GM18867 (cell line): ENCODE results near the gene INSR.
"Not testable (repeated sequence)": the region's sequence is repeated elsewhere in the genome, so short reads cannot be mapped to it uniquely, and the experiment has no call there.

Source experiments
- ATAC-seq: cut with Tn5 transposase; IDR thresholded peaks from one replicate; pipeline ENCODE4 v1.9.1; 2021; ENCODE audit warnings: mild to moderate bottlenecking, moderate library complexity; ENCODE audit not compliant: unreplicated experiment

INSR gene

DNA sequence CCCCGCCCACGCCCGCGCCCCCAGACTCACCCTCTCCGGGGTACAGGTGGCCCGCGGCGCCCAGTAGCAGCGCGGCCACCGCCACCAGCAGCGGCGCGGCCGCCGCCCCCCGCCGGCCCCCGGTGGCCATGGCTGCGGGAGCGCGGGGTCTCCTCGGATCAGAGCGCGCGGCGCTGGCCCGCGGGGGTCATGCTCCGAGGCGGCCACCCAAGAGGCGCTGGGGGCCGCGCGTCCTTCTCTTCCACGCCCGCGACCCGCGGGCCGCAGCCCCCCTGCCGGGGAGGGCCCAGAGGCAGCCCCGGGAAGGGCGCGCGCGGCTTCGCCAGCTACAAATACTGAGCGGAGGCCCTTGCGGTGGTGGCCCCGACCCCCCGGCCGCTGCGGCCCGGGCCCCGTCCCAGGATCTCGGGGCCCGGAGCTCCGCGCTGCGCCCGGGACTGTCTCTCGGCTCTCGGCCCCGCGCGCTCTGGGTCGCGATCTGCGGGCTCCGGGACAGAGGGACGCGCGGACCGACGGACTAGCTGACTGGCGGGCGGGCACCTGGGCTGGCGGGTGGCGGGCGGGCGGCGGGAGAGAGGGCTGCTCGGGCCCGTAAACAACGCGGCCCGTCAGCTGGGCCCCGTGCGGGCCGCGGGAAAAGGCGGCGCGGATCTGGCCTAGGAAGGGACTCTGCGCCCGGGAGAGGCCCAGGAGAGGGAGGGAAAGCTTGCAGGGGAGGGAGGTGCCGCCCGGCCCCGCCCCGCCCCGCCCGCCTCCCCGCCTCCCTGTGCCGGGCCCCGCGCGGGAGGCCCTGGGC, at the start of gene INSR:
INSR (minus strand) TSS at position 653 of the 796 bp plus-strand sequence; CDS start at position 130, 523 bp downstream.
- ATAC-seq: peak; percentile 65

DNA sequence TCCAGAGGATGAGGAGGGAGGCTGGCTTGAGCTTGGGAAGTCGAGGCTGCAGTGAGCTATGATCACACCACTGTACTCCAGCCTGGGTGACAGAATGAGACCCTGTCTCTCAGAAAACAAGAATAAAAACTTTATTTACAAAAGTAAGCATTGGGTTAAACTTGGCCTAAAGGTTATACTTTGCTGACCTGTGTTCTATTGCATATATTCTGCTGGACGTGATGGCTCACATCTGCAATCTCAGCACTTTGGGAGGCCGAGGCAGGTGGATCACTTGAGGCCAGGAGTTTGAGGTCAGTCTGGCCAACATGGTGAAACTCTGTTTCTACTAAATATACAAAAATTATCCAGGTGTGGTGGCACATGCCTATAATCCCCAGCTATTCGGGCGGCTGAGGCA, 47.9 kb upstream of the INSR start:
- no peak for ATAC-seq

DNA sequence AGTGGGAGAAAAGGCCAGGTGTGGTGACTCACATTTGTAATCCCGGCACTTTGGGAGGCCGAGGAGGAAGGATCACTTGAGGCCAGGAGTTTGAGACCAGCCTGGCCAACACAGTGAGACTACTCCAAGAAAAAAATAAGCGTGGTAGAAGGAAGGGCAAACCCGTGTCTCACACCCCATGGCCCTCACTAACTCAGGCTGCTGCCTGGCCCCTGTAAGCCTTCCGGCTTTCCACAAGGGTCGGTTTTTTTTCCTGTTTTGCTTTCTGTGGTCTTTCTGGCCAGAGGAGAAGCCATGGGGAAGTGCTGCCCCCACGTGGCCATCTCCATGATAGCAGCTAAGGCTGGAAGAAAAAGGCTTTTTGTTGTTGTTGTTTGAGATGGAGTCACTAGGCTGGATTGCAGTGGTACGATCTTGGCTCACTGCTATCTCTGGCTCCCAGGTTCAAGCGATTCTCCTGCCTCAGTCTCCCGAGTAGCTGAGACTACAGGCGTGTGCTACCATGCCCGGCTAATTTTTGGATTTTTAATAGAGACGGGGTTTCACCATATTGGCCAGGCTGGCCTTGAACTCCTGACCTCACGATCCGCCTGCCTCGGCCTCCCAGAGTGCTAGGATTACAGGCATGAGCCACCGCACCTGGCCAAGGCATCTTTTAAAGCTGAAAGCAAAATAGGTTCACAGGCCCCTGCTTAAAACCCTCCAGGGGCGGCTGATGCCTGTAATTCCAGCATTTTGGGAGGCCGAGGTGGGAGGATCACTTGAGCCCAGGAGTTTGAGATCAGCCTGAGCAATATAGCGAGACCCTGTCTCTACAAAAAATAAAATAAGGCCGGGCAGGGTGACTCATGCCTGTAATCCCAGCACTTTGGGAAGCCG, 47.0 kb upstream of the INSR start:
- no peak for ATAC-seq

DNA sequence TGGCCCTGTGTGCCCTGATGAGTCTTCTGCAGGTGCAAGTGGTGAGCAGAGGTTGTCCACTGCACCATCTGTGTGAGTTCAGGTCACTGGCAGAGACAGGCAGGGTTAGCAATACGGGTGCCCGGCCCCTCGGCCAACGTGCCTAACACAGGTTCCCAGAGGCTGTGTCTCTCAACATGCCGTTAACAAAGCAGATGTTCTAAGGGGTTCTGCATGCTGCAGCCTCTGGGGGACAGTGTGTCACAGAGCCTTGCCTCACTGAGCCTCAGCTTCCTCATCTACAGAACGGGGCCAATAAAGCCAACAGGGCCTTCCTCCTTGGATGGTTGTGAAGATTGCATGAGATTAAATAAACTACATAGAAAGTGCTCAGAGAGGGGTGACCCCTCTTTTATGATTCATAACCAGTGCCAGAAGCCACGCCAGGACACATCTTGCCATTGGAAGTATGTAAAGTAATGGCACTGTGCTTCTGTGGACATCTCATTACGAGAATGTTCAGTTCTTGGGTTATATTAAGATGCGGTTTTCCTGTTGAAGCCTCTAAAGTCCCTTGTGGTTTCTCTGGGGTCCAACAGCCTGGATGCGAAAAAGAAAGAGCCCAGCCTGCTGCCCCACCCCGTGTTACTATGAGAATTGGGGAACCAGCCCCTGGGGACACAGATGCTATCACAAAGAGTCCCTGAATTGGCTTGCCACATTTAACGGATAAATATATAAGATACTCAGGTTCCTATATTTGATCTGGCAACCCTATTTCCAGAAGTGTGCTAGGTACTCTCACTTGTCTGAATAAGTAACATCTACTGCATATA, 43.4 kb upstream of the INSR start:
- ATAC-seq: peak; percentile 75

DNA sequence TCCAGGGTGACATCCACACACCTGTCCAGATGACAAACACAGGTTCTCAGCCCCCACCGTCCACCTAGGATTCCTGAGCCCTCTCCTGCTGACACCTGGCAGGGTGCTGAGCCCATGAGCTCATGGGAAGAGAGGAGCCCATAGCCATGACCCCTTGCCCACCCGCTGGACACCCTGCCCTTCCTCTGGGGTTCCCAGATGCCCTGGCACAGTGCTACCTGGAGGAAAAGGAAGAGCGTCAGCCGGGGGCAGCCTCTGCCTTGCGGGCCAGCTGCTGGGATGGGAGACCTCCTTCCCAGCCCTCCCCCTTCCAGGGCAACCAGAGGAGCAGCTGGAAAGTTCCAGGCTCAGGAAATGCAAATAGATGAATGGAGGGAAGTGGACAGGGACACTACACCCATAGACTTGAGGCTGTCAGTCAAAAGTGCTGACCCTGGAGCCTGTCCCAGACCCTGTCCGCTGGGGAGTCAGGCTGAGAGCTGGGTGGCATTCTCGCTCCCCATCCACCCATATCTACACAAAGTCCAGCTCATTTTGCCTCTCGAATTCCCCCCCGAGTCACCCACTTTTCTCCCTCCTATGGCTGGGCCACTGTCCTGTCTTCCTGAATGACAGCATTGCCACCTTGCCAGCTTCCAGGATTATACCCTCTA, 42.2 kb upstream of the INSR start:
- no peak for ATAC-seq

DNA sequence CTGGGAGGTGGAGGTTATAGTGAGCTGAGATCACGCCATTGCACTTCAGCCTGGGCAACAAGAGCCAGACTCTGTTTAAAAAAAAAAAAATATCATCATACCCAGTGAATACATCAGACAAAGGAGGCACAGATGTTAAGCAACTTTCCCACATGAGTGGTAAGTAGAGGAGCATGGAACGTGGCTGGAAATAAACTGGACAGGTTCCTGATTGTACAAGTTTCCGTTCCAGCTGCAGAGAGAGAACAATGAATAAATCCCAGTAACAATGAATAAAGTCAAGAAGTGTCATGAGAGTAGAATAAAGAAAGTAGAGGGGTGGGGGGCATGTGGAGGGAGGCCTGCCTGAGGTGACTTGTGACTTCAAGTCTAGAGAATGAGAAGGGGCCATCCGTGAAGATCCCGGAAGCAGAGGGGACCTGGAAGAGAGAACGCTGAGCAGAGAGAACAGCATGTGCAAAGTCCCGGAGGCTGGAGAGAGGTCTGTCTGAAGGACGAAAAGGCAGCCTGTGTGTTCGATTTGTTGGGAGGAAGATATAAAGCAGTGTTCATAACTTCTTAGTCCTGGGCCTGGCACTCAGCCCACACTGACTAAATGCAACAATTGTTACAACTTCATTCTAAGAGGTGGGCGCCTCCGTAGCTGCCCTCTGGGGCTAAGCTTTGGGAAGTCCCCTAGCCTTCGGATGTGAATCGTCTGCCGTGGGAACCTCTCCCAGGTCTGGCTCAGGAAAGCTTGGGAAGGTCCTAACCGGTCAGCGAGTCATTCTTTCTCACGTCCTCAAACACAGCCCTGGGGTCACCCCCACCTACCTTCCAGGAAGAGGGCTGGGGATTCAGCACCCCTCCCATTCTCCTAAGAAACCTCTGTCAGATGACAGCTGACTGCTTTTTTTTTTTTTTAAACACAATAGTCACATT, 39.2 kb upstream of the INSR start:
- ATAC-seq: no peak

DNA sequence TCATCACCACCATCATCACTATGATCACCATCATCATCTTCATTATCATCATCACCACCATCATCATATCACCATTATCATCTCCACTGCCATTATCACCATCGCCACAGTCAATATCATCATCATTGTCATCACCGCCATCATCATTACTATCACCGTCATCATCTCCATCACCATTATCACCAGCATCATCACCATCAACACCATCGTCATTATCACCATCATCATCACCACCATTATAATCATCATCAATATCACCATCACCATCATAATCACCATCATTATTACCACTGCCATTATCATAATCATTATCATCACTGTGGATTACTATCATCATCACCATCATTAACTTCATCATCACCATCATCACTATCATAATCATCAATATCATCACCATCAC, 37.2 kb upstream of the INSR start:
- ATAC-seq: no peak

DNA sequence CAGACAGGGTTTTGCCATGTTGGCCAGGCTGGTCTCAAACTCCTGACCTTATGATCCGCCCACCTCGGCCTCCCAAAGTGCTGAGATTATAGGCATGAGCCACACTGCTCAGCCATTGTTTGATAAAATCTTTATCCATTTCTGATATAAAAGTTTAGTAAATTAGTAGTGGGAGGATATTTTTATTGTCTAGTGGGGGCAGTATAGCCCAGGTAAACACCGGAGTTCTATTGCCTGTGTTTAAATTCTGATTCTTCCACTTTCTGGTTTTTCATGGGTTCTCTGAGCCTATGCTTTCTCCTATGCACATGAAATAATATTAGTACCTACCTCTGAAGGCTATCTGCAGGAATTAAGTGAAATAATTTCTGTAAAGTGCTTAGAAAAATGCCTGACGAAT, 34.4 kb upstream of the INSR start:
- no peak for ATAC-seq

DNA sequence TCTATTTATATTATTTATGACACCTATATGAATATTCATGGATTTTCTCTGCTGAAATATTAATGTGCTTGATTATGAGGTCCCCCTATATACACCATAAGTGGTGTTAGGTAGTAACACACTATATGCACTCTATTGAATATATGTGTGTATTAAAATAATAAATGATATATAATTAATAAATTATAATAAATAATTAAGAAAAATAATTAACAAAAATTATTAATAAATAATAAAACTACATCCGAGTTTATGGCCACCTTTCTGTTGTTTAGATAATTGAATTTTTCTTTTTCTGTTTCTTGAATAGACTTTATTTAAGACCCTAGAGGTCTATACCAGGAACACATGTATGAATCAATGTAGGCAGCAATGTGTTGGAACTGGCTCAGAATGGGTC, 33.6 kb upstream of the INSR start:
- no peak for ATAC-seq

DNA sequence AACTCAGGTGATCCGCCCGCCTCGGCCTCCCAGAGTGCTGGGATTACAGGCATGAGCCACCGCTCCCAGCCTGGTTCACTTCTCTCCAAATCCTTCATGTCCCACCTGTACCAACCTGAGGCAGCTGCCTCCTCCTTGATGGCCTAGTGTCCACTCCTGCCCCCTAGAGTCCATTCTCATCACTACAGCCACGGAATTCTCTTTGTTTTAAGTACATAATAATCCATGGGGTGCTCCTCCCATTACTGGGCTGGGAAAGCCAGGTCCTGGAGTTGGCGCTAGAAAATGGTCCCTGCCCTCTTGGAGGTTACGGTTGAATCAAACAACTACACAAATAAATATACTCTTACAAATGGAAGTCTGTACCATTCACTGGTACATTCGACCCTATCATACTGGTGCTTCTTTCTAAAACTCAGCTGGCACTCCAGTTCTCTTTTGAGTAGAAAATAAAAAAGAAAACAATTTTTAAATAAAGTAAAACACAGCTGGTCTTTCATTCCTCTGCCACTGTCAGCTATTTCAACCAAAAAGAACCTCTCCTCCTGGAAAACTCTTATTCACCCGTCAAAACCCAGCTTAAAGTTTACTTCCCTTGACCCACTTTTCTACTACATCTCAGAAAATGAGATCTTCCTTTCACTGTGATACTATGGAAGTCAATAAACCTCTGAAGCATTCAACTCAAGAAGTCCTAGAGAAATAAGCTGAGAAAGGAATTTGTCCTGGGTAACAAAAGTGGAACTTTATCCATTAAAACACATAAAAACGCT, 32.1 kb upstream of the INSR start:
- ATAC-seq: no peak

DNA sequence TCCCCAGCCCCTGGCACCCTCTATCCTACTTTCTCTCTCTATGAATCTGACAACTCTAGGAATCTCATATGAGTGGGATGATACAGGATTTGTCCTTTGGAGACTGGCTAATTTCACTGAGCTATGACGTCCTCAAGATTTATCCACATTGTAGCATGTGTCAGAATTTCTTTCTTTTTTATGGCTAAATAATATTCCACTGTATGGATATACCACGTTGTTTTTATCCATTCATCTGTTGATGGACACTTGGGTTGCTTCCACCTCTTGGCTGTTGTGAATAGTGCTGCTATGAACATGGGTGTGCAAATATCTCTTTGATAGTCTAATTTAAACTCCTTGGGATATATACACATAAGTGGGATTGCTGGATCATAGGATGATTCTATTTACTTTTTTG, 24.0 kb upstream of the INSR start:
- no peak for ATAC-seq

DNA sequence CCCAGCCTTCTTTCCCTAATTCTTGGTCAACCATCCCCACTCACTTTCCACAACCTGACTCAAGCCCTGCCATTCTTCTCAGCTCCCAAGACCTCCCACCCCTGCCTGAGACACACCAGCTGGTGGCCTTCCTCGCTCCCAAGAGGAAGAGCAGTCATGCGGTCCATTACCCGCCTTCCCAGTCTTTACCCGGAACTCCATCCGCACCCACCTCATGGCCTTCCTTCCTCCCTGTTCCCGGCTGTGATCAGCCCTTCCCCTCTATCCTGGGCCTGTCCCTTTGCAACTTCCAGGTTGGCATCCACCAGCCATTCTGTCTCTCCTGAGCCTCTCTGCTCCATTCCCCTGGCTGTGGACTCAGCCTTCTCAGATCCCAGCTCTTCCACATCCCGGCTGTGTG, 18.6 kb upstream of the INSR start:
- ATAC-seq: no peak

DNA sequence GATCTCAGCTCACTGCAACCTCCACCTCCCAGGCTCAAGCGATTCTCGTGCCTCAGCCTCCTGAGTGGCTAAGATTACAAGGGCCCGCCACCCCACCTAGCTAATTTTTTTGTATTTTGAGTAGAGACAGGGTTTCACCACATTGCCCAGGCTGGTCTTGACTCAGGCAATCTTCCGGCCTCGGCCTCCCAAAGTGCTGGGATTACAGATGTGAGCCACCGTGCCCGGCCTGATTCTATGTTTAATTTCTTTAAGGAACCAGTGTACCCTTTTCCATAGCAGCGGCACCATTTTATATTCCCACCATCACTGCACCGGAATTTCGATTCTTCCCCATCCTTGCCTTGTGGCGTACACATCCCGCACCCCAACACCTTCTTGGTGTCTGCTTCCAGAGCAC, 17.7 kb upstream of the INSR start:
- no peak for ATAC-seq

DNA sequence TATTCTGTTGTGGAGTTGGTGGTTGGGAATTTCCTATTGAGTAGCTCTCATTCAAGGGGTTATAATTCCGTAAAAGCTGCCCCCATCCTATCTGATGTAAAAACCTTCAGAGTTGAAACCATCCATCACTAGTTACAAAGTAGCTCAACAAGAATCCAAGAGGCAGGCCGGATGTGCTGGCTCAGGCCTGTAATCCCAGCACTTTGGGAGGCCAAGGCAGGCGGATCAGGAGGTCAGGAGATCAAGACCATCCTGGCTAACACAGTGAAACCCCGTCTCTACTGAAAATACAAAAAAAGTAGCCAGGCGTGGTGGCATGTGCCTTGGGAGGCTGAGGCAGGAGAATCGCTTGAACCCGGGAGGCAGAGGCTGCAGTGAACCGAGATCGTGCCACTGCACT, 14.1 kb upstream of the INSR start:
- not testable (repeated sequence) for ATAC-seq

DNA sequence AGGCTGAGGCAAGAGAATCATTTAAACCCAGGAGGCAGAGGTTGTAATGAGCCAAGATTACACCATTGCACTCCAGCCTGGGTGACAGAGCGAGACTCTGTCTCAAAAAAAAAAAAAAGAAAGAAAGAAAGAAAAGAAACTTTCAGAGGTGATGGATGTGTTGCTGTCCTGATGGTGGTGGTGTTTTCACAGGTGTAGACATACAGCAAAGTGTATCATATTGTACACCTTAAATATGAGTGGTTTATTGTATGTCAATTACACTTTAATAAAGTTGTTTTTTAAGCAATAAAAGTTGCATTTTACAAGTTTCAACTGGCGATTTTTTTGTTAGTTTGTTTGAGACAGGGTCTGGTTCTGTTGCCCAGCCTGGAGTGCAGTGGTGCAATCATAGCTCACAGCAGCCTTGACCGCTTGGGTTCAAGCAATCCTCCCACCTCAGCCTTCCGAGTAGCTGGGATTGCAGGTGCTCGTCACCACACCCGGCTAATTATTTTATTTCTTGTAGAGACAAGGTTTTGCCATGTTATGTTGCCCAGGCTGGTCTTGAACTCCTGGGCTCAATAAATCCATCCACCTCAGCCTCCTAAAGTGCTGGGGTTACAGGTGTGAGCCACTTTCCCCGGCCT, 13.5 kb upstream of the INSR start:
- no peak for ATAC-seq

DNA sequence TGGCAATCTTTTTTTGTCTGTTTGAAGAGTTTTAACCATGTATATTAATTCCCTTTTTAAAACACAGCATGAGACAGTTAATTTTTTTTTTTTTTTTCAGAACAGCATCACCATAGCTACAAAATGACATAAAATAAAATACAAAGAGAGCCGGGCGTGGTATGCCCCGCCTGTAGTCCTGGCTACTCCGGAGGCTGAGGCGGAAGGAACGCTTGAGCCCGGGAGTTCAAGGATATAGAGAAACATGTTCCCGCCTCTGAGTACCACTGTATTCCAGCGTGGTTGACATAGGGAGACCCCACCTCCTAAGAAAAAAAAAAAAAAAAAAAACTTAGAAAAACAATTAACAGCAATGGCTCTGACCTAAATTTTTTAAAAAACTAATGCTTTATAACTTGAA, 10.0 kb upstream of the INSR start:
- ATAC-seq: no peak

DNA sequence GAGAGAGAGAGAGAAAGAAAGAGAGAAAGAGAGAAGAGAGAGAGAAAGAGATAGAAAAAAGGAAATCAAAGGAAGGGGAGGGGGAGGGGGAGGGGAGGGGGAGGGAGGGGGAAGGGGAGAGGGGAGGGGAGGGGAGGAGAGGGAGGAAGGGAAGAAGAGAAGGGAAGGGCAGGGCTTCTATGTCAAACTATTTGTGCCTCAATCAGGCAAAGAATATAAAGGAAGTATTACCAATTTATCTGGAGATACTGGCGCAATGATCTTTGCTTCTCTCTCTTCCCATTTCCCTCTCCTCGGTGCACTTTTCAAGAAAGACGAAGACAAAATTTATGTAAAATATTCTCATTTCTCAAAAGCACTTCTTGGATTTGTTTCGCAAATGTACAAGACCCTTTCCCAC, 9.3 kb upstream of the INSR start:
- no peak for ATAC-seq

DNA sequence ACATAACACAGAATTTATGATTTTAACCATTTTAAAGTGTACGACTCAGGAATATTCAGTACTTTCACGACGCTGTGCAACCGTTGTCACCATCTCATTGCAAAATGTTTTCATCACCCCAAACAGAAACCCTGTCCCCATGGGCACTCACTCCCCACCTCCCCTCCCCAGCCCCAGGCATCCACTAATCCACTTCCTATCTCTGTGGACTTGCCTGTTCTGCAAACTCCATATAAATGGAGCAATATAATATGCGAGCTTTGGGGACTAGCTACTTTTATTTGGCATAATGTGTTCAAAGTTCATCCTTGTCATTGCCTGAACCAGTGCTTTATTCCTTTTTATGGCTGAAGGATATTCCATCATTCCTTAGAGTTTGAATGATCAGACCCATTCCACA, 7.3 kb upstream of the INSR start:
- ATAC-seq: no peak

DNA sequence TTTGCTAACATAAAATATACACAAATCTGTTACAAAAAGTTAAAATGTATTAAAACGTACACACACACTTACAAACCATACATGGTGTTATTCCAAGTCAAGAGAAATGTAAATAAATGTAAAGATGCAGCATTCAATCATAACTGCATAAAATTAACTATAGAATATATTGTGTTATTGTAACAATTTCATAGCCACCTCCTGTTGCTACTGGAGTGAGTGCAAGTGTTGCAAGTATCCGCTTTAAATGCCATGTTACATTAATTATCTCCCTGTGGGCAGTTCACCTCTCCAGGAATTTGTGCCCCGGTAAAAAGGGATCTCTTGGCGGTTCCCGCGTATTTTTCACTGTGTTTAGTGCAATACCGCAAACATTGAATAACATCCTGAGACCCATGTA, 3.5 kb upstream of the INSR start:
- no peak for ATAC-seq
